RPMI7951 (cell line): ENCODE data around the gene COBL. TPM values are rescaled to one million over a fixed set of nuclear protein-coding genes. Genes with fewer than 3 reads are reported as not detected.
"Not testable (repeated sequence)": the region's sequence is repeated elsewhere in the genome, so short reads cannot be mapped to it uniquely, and the experiment has no call there.

Source experiments
- DNase-seq: peaks from one replicate; pipeline ENCODE4 v3.0.0-alpha.2; 2012; ENCODE audit warnings: low read depth
- total RNA-seq: library from RNA; depleted of rRNA; stranded (reverse); fragments of >200 nt; shearing (Covaris generic); gene quantifications from 2 replicates; pipeline ENCODE4 v1.2.3, GENCODE V29; 2014

COBL gene
- total RNA-seq, 1 experiment from 2014 or later = not detected

GRCh38 chr7:51208125-51208524, 108.5 kb downstream of the COBL start:
- DNase-seq = not testable (repeated sequence)

GRCh38 chr7:51198654-51199053, 118.0 kb downstream of the COBL start:
- DNase-seq = no peak

GRCh38 chr7:51190969-51191368, 125.6 kb downstream of the COBL start:
- no peak for DNase-seq

- no peak for DNase-seq
Measured at GRCh38 chr7:51189777-51190176, 126.8 kb downstream of the COBL start.

GRCh38 chr7:51188987-51189386, 127.6 kb downstream of the COBL start:
- peak; percentile 7 for DNase-seq

- no peak for DNase-seq
Measured at GRCh38 chr7:51187941-51188340, 128.7 kb downstream of the COBL start.

- DNase-seq = peak; percentile 28
Measured at GRCh38 chr7:51186531-51186930, 130.1 kb downstream of the COBL start.

GRCh38 chr7:51182636-51183166, 133.9 kb downstream of the COBL start:
- no peak for DNase-seq

GRCh38 chr7:51180092-51180491, 136.5 kb downstream of the COBL start:
- DNase-seq = no peak

GRCh38 chr7:51175992-51176388, 140.6 kb downstream of the COBL start:
- DNase-seq = no peak

GRCh38 chr7:51175316-51175991, 141.2 kb downstream of the COBL start:
- DNase-seq = no peak

- no peak for DNase-seq
Measured at GRCh38 chr7:51165337-51165736, 151.3 kb downstream of the COBL start.

GRCh38 chr7:51162724-51163329, 153.8 kb downstream of the COBL start:
- peak; percentile 83 for DNase-seq

- no peak for DNase-seq
Measured at GRCh38 chr7:51161937-51162336, 154.7 kb downstream of the COBL start.

- DNase-seq = peak; percentile 65
Measured at GRCh38 chr7:51160990-51161615, 155.5 kb downstream of the COBL start.

- DNase-seq = no peak
Measured at GRCh38 chr7:51160411-51160810, 156.2 kb downstream of the COBL start.

- DNase-seq = no peak
Measured at GRCh38 chr7:51158742-51159445, 157.7 kb downstream of the COBL start.

- no peak for DNase-seq
Measured at GRCh38 chr7:51158211-51158610, 158.4 kb downstream of the COBL start.

GRCh38 chr7:51154201-51154600, 162.4 kb downstream of the COBL start:
- DNase-seq = peak; percentile 32

GRCh38 chr7:51152706-51153200, 163.9 kb downstream of the COBL start:
- DNase-seq = no peak

GRCh38 chr7:51151455-51151854, 165.2 kb downstream of the COBL start:
- no peak for DNase-seq

GRCh38 chr7:51150193-51150592, 166.4 kb downstream of the COBL start:
- DNase-seq = no peak
